HAP-1 (cell line): ENCODE measurements around the gene VPS45.
A peak's percentile ranks its signal among the peaks of the same experiment; 100 is the strongest.
"Not testable (repeated sequence)": the region's sequence is repeated elsewhere in the genome, so short reads cannot be mapped to it uniquely, and the experiment has no call there.

Source experiments
- DNase-seq, 2 experiments: peaks; one replicate each; pipeline ENCODE4 v3.0.0-alpha.2; 2016 to 2020; ENCODE audit warnings: low spot score in 2 of 2
- H3K27me3 ChIP-seq: fragments of 250-450 bp; sonication (Bioruptor Pico); 2 replicates; pipeline ENCODE4 v1.5.1; 2020; ENCODE audit warnings: low read depth, mild to moderate bottlenecking, moderate library complexity
- H3K36me3 ChIP-seq: fragments of 250-450 bp; sonication (Bioruptor Pico); replicated peaks from 2 replicates; pipeline ENCODE4 v1.5.1; 2020; ENCODE audit warnings: mild to moderate bottlenecking
- H3K4me1 ChIP-seq: fragments of 250-450 bp; sonication (Bioruptor Pico); 2 replicates; pipeline ENCODE4 v1.5.1; 2020; ENCODE audit warnings: mild to moderate bottlenecking
- H3K4me3 ChIP-seq: fragments of 250-450 bp; sonication (Bioruptor Pico); 2 replicates; pipeline ENCODE4 v1.5.1; 2020; ENCODE audit warnings: mild to moderate bottlenecking, moderate library complexity
- H3K9me3 ChIP-seq: fragments of 250-450 bp; sonication (Bioruptor Pico); 2 replicates; pipeline ENCODE4 v1.5.1; 2020; ENCODE audit warnings: mild to moderate bottlenecking, moderate library complexity
- in situ Hi-C: fragments of 300-500 bp; cut with MboI; formaldehyde crosslinking; loops from 3 replicates; pipeline ENCODE4 v1.14.3; 2020; ENCODE audit warnings: low sequenced_read_pairs, inconsistent platforms, mixed read lengths

The VPS45 gene

GRCh38 chr1:150180474-150180873, 112.9 kb downstream of the VPS45 start:
- H3K27me3 ChIP-seq, result no peaks in the 10 kb centered on the region
- in situ Hi-C loops, result no loop called here
- H3K4me1 ChIP-seq, result no peaks in the 10 kb centered on the region
- H3K9me3 ChIP-seq, result no peaks in the 10 kb centered on the region
- no peaks in the 10 kb centered on the region for H3K36me3 ChIP-seq
- no peak overlapping the region for H3K4me3 ChIP-seq
- DNase-seq, result no peak

DNA sequence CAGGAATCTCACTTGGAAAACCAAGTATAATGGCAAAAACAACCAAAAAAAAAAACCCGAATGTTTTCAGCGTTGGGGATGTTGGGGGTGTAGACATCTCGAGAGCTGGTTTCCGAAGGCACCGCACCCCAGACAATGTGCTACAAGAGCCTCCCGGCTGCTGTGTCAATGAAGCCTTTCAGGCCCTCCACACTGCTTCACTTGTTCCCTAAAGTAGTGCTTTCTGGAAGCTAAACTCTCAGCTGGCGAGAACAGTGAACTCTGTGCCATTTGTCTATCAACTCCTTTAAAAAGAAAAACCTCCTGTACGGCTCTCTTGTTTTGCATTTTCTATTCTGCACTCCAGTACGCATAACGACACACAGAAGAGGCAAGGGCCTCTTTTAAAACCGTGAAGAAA, 114.7 kb downstream of the VPS45 start:
- no peaks in the 10 kb centered on the region for H3K9me3 ChIP-seq
- in situ Hi-C loops, result no loop called here
- H3K27me3 ChIP-seq, result no peaks in the 10 kb centered on the region
- DNase-seq, result peak in 1 of 2 experiments; percentile 30
- H3K4me1 ChIP-seq, result no peaks in the 10 kb centered on the region
- H3K36me3 ChIP-seq, result no peaks in the 10 kb centered on the region
- no peak overlapping the region for H3K4me3 ChIP-seq

GRCh38 chr1:150183061-150183460, 115.5 kb downstream of the VPS45 start:
- Histone ChIP-seq H3K9me3 (no peaks in the 10 kb centered on the region), H3K4me3 (no peak overlapping the region), H3K27me3 (no peaks in the 10 kb centered on the region), H3K36me3 (no peaks in the 10 kb centered on the region), H3K4me1 (no peaks in the 10 kb centered on the region)
- in situ Hi-C loops, result no loop called here
- DNase-seq, result no peak

DNA sequence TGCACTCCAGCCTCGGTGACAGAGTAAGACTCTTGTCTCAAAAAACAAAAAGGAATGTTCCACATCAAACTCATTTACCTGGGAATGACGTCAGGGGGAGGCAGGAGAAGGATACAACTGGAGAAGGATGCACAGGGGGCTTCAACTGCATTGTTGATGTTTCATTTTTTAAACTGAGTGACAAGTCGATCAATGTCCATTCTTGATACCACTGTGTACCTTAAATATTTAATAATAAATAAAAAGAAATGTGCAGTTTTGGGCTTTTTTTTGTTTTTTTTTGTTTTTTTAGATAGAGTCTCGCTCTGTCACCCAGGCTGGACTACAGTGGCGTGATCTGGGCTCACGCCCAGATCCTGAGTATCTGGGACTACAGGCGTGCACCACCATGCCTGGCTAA, 117.9 kb downstream of the VPS45 start:
- no peaks in the 10 kb centered on the region for H3K9me3 ChIP-seq
- H3K36me3 ChIP-seq, result no peaks in the 10 kb centered on the region
- no peaks in the 10 kb centered on the region for H3K27me3 ChIP-seq
- H3K4me1 ChIP-seq, result no peaks in the 10 kb centered on the region
- H3K4me3 ChIP-seq, result no peak overlapping the region
- in situ Hi-C loops, result no loop called here
- DNase-seq, result no peak

DNA sequence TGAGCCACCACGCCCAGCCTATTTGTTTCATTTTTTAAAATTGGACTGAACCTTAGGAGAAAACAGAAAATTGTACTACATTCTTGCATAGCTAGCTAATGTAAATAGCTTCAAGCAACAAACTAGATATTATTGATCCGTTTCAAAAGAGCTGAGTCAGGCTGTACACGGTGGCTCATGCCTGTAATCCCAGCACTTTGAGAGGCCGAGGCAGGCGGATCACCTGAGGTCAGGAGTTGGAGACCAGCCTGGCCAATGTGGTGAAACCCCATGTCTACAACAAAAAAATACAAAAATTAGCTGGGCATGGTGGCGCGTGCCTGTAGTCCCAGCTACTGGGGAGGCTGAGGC, 118.8 kb downstream of the VPS45 start:
- in situ Hi-C loops, H3K4me3 ChIP-seq, H3K27me3 ChIP-seq, H3K36me3 ChIP-seq, H3K9me3 ChIP-seq, H3K4me1 ChIP-seq, DNase-seq: not testable (repeated sequence)

GRCh38 chr1:150186789-150187559, 119.4 kb downstream of the VPS45 start:
- Histone ChIP-seq H3K9me3 (no peaks in the 10 kb centered on the region), H3K27me3 (no peaks in the 10 kb centered on the region), H3K36me3 (no peaks in the 10 kb centered on the region), H3K4me3 (no peak overlapping the region), H3K4me1 (no peaks in the 10 kb centered on the region)
- peak; percentile 48 to 72 for DNase-seq
- in situ Hi-C loops, result no loop called here

GRCh38 chr1:150187560-150187931, 120.0 kb downstream of the VPS45 start:
- in situ Hi-C loops, result no loop called here

DNA sequence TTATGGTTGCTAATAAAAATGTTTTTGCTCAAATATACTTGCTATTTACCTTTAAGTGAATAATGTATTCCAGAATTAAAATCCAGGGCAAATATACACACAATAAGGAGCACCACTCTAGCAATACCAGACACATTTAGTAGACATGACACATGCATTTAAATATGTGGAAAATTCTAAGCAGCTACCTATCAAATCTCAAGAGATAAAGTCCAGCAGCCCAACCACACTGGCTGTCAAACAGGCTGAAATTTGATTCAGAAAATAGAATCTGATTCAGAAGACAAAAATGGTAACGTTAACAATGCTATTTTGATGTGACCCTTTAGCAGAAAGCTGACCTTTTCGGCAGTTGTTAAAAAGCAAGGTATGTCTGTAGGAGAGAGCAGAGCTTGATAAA, 124.4 kb downstream of the VPS45 start:
- in situ Hi-C loops, result no loop called here
- no peaks in the 10 kb centered on the region for H3K27me3 ChIP-seq
- H3K36me3 ChIP-seq, result no peaks in the 10 kb centered on the region
- no peak for DNase-seq
- no peak overlapping the region for H3K4me3 ChIP-seq
- no peaks in the 10 kb centered on the region for H3K4me1 ChIP-seq
- 0 out of 2 replicates have a peak, but pooled peaks cover 2% of the 10 kb centered on the region for H3K9me3 ChIP-seq

More at GRCh38 chr1:150187560-150187931, 120.0 kb downstream of the VPS45 start:
- H3K27me3 ChIP-seq, result no peaks in the 10 kb centered on the region
- no peak for DNase-seq
- H3K4me1 ChIP-seq, result no peaks in the 10 kb centered on the region
- H3K36me3 ChIP-seq, result no peaks in the 10 kb centered on the region
- H3K9me3 ChIP-seq, result no peaks in the 10 kb centered on the region
- H3K4me3 ChIP-seq, result no peak overlapping the region

DNA sequence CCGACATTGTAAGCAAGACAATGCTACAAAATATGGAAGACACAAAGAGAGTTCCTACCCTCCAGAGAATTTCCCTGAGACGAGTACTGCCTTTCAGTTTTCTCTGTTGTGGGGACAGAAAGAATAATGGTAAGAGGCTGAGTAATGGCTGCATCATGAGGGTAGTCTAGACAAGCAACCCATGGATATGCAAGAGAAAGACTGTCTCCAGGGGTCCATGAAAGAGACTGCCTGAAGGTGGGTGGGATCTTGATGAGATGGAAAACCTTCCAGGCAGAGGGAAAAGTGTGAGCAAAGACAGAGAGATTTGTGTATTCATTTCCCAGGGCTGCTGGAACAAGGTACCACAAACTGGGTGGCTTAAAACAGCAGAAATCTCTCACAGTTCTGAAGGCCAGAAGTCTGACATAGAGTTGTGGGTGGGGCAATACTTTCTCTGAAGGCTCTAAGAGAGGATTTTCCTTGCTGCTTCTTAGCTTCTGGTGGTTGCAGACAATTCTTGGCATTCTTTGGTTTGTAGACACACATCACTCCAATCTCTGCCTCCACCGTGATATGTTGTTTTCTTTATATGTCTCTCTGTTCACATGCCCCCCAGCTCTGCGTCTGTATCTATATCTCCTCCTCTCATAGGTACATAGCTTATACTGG, 126.9 kb downstream of the VPS45 start:
- in situ Hi-C loops, result no loop called here
- H3K4me3 ChIP-seq, result no peak overlapping the region

More for the DNA sequence above, 126.9 kb downstream of the VPS45 start:
- no peak for DNase-seq
- Histone ChIP-seq H3K4me1 (no peaks in the 10 kb centered on the region), H3K27me3 (no peaks in the 10 kb centered on the region), H3K36me3 (no peaks in the 10 kb centered on the region), H3K9me3 (0 out of 2 replicates have a peak, but pooled peaks cover 2% of the 10 kb centered on the region)
